Astrocyte (in vitro differentiated cells and primary cell): Measurements from ENCODE around the gene C19orf53. TPM values are rescaled to one million over a fixed set of nuclear protein-coding genes. Genes with fewer than 3 reads are reported as not detected.

ENCODE experiments used
- DNase-seq: peaks from one replicate; pipeline ENCODE4 v3.0.0-alpha.2; 2010; ENCODE audit warnings: low read depth
- FAIRE-seq: peaks from 2 replicates; lab custom pipeline; 2011; peaks lifted over from hg19 to GRCh38; lab: Jason Lieb, UNC
- H2AFZ ChIP-seq: 2 replicates; pipeline ENCODE4 v1.6.0; 2012; ENCODE audit warnings: low read depth, low read length, inconsistent platforms
- H3K27ac ChIP-seq: 2 replicates; pipeline ENCODE4 v1.5.1; 2011; ENCODE audit warnings: low read depth, low read length, inconsistent platforms
- H3K27me3 ChIP-seq: 2 replicates; pipeline ENCODE4 v1.6.0; 2011; ENCODE audit warnings: low read length, inconsistent platforms; ENCODE audit not compliant: insufficient read depth
- H3K36me3 ChIP-seq: 2 replicates; pipeline ENCODE4 v1.5.1; 2011; ENCODE audit warnings: low read length, inconsistent platforms; ENCODE audit not compliant: insufficient read depth
- H3K4me1 ChIP-seq: 2 replicates; pipeline ENCODE4 v1.5.1; 2011; ENCODE audit warnings: low read length, inconsistent platforms; ENCODE audit not compliant: insufficient read depth
- H3K4me2 ChIP-seq: 2 replicates; pipeline ENCODE4 v1.6.0; 2012; ENCODE audit warnings: low read length, inconsistent platforms
- H3K4me3 ChIP-seq: 2 replicates; pipeline ENCODE4 v1.5.1; 2011; ENCODE audit warnings: low read depth, mild to moderate bottlenecking, low read length, inconsistent platforms; ENCODE audit not compliant: insufficient read depth
- H3K79me2 ChIP-seq: 2 replicates; pipeline ENCODE4 v1.6.0; 2012; ENCODE audit warnings: mild to moderate bottlenecking, low read length, inconsistent platforms; ENCODE audit not compliant: insufficient read depth
- H3K9ac ChIP-seq: 2 replicates; pipeline ENCODE4 v1.6.0; 2012; ENCODE audit warnings: mild to moderate bottlenecking, low read length, inconsistent platforms
- H3K9me3 ChIP-seq: 2 replicates; pipeline ENCODE4 v1.5.1; 2012; ENCODE audit warnings: low read depth, mild to moderate bottlenecking, low read length, inconsistent platforms; ENCODE audit not compliant: insufficient read depth
- H4K20me1 ChIP-seq: 2 replicates; pipeline ENCODE4 v1.6.0; 2012; ENCODE audit warnings: low read length, inconsistent platforms; ENCODE audit not compliant: insufficient read depth
- H3K27ac Mint-ChIP-seq: one replicate; pipeline ENCODE4 v1.8.0; 2021; ENCODE audit warnings: mild to moderate bottlenecking, mixed read lengths; ENCODE audit not compliant: unreplicated experiment
- H3K27me3 Mint-ChIP-seq: one replicate; pipeline ENCODE4 v1.8.0; 2021; ENCODE audit warnings: low read depth, mixed read lengths; ENCODE audit not compliant: unreplicated experiment
- H3K36me3 Mint-ChIP-seq: one replicate; pipeline ENCODE4 v1.8.0; 2021; ENCODE audit warnings: low read depth, mixed read lengths; ENCODE audit not compliant: unreplicated experiment
- H3K4me1 Mint-ChIP-seq: one replicate; pipeline ENCODE4 v1.8.0; 2021; ENCODE audit warnings: low read depth, mixed read lengths; ENCODE audit not compliant: unreplicated experiment
- H3K4me3 Mint-ChIP-seq: one replicate; pipeline ENCODE4 v1.8.0; 2021; ENCODE audit warnings: mild to moderate bottlenecking, moderate library complexity, mixed read lengths; ENCODE audit not compliant: unreplicated experiment
- H3K9me3 Mint-ChIP-seq: one replicate; pipeline ENCODE4 v1.8.0; 2021; ENCODE audit warnings: mild to moderate bottlenecking, mixed read lengths; ENCODE audit not compliant: unreplicated experiment
- EZH2 ChIP-seq: IDR thresholded peaks from 2 replicates; pipeline ENCODE4 v1.6.1; 2012; ENCODE audit warnings: mild to moderate bottlenecking, low read length, inconsistent platforms; ENCODE audit not compliant: insufficient read depth
- total RNA-seq: library from RNA; stranded (reverse); gene quantifications from 2 replicates; pipeline ENCODE4 v1.2.1, GENCODE V29; 2021
- TF ChIP-seq, protein P1 (sequence below): IDR thresholded peaks from 2 replicates; pipeline ENCODE4 v1.5.1; 2011; ENCODE audit warnings: low read depth, mild to moderate bottlenecking, inconsistent platforms, low read length, moderate library complexity; ENCODE audit not compliant: insufficient read depth

C19orf53 gene
- total RNA-seq, 1 donor from 2014 or later: 138 TPM

- no peak overlapping the region for H3K27ac Mint-ChIP-seq
- H3K79me2 ChIP-seq: peaks cover 5% of the 10 kb centered on the region
- no peaks in the 10 kb centered on the region for H3K9me3 ChIP-seq
- H3K4me3 Mint-ChIP-seq: no peak overlapping the region
- peaks cover 30% of the 10 kb centered on the region for H3K4me1 ChIP-seq
- no peaks in the 10 kb centered on the region for H3K27me3 ChIP-seq
- DNase-seq (peak; percentile 81), FAIRE-seq (no peak)
- H3K4me3 ChIP-seq: no peak overlapping the region
- TF ChIP-seq, protein P1, sequence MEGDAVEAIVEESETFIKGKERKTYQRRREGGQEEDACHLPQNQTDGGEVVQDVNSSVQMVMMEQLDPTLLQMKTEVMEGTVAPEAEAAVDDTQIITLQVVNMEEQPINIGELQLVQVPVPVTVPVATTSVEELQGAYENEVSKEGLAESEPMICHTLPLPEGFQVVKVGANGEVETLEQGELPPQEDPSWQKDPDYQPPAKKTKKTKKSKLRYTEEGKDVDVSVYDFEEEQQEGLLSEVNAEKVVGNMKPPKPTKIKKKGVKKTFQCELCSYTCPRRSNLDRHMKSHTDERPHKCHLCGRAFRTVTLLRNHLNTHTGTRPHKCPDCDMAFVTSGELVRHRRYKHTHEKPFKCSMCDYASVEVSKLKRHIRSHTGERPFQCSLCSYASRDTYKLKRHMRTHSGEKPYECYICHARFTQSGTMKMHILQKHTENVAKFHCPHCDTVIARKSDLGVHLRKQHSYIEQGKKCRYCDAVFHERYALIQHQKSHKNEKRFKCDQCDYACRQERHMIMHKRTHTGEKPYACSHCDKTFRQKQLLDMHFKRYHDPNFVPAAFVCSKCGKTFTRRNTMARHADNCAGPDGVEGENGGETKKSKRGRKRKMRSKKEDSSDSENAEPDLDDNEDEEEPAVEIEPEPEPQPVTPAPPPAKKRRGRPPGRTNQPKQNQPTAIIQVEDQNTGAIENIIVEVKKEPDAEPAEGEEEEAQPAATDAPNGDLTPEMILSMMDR: no peak
- TF ChIP-seq EZH2: no peak
- H4K20me1 ChIP-seq: no peaks in the 10 kb centered on the region
- H3K27ac ChIP-seq: no peak overlapping the region
- no peak overlapping the region for H3K9ac ChIP-seq
- peak overlapping the region; percentile 15 for H2AFZ ChIP-seq
- no peaks in the 10 kb centered on the region for H3K36me3 ChIP-seq
- H3K4me1 Mint-ChIP-seq: peaks cover 8% of the 10 kb centered on the region
- peaks cover 2% of the 10 kb centered on the region for H3K27me3 Mint-ChIP-seq
- H3K9me3 Mint-ChIP-seq: peaks cover 2% of the 10 kb centered on the region
- no peak overlapping the region for H3K4me2 ChIP-seq
- no peaks in the 10 kb centered on the region for H3K36me3 Mint-ChIP-seq
These were observed 46.5 kb upstream of the C19orf53 start for GRCh38 chr19:13727798-13728197.

DNA sequence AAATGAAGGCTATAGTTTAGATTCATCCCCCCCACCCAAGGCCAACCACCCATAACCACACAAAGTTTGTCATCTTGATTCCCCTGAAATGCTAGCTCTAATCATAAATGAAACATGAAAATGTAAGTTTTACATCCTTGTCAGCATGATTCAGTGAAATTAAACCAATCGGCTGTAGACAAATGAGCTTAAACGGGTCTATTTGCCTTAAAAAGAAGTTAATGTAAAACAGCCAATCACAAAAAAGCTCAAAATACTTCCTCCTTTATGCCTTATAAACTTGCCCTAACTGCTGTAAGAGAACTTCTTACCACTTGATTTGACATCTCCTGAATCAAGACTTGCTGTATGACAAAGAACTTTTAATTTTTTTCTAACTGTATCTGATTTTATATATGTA is 44.4 kb upstream of the C19orf53 start:
- Histone ChIP-seq H3K27ac (peak overlapping the region; percentile 100), H3K9ac (peak overlapping the region; percentile 92), H3K36me3 (no peaks in the 10 kb centered on the region), H3K79me2 (peaks cover 5% of the 10 kb centered on the region), H4K20me1 (no peaks in the 10 kb centered on the region), H2AFZ (no peak overlapping the region), H3K4me1 (peaks cover 30% of the 10 kb centered on the region), H3K9me3 (no peaks in the 10 kb centered on the region), H3K4me2 (no peak overlapping the region), H3K4me3 (no peak overlapping the region), H3K27me3 (no peaks in the 10 kb centered on the region)
- Mint-ChIP-seq H3K36me3 (no peaks in the 10 kb centered on the region), H3K27me3 (peaks cover 1% of the 10 kb centered on the region), H3K4me3 (no peak overlapping the region), H3K9me3 (peaks cover 2% of the 10 kb centered on the region), H3K4me1 (peaks cover 8% of the 10 kb centered on the region), H3K27ac (peak overlapping the region; percentile 79)
- no peak for FAIRE-seq
- TF ChIP-seq, protein P1: no peak
- no peak for TF ChIP-seq EZH2
- no peak for DNase-seq

GRCh38 chr19:13731147-13731964 is 42.9 kb upstream of the C19orf53 start:
- Histone ChIP-seq H3K9ac (peak overlapping the region; percentile 92), H4K20me1 (no peaks in the 10 kb centered on the region), H2AFZ (peak overlapping the region; percentile 80), H3K36me3 (no peaks in the 10 kb centered on the region), H3K79me2 (peaks cover 5% of the 10 kb centered on the region), H3K27ac (peak overlapping the region; percentile 100), H3K9me3 (no peaks in the 10 kb centered on the region), H3K4me1 (peaks cover 30% of the 10 kb centered on the region), H3K4me2 (peak overlapping the region; percentile 98), H3K4me3 (peak overlapping the region; percentile 78), H3K27me3 (no peaks in the 10 kb centered on the region)
- Mint-ChIP-seq H3K9me3 (peaks cover 2% of the 10 kb centered on the region), H3K4me1 (peaks cover 8% of the 10 kb centered on the region), H3K27me3 (no peaks in the 10 kb centered on the region), H3K36me3 (no peaks in the 10 kb centered on the region), H3K4me3 (peak overlapping the region; percentile 88), H3K27ac (peak overlapping the region; percentile 100)
- peak; percentile 52 for FAIRE-seq
- TF ChIP-seq EZH2: no peak
- TF ChIP-seq, protein P1: no peak
- peak; percentile 97 for DNase-seq
